ENCODE data around the gene FBXO3.
"Not testable (repeated sequence)": the region's sequence is repeated elsewhere in the genome, so short reads cannot be mapped to it uniquely, and the experiment has no call there.

Gene FBXO3

DNA sequence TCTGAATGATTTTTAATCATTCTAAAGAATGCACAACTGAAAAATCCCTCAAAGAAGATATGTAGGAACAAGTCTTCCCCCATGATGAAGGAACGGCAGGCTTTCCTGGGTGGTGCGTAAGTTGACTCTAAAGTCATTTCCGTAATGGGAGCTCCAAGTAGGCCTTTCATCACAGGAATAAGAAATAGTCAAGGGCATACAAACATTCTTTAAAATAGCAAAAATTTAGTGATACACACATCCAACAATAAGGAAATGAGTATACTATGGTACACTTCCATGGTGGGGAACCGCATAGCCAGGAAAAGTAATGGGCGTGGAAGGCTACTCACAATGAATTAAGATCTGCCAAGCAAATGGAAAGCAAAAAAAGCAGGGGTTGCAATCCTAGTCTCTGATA is 48.8 kb downstream of the FBXO3 start:
- no peak for DNase-seq

DNA sequence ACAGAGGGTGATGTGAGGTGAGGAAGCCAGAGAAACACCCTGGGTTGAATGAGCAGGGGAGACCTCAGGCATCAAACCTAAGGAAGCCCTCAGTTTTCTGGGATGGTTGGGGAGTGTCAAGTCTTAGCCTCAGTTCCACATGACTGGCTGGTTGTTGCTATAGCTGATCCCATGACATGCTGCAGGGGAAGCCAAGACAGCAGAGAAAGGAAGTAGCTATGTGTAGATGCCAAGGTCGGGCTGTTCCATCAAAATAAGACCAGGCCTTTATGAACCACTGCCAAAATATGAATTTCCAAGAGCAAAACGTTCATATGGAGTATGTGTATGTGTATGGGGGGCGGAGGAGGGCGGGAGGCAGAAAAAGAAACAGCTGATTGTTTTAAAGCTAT is 49.7 kb downstream of the FBXO3 start:
- DNase-seq = no peak

DNA sequence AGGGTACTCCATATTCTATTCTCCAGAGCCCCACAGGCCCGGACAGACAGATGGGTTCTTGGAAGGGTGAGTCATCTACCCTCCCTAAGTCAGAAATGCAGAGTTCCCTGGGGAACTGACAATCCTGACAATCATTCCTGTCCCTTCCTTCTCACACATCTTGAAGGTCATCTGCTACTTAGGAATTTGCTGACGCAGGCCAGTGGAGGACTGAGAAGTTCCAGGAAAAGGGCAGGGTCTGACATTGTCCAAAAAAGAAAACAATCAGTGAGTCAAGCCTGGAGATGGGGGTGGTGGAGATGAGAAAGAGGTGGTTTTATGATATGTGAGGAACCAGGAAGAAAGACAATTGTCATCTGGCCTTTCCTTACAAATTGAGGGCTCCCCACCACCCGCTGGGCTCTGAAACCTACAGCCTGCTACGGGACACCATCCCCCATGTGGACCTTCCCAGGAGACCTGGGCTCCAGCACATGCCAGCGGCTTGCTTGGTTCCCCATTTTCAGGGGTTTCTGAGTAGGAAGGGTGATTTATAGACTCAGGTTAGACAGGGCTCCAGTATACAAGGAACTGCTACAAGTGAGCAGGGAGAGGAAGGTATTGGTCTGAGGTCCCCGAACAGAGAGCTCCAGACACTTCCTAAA is 51.0 kb downstream of the FBXO3 start:
- peak; percentile 91 for DNase-seq

DNA sequence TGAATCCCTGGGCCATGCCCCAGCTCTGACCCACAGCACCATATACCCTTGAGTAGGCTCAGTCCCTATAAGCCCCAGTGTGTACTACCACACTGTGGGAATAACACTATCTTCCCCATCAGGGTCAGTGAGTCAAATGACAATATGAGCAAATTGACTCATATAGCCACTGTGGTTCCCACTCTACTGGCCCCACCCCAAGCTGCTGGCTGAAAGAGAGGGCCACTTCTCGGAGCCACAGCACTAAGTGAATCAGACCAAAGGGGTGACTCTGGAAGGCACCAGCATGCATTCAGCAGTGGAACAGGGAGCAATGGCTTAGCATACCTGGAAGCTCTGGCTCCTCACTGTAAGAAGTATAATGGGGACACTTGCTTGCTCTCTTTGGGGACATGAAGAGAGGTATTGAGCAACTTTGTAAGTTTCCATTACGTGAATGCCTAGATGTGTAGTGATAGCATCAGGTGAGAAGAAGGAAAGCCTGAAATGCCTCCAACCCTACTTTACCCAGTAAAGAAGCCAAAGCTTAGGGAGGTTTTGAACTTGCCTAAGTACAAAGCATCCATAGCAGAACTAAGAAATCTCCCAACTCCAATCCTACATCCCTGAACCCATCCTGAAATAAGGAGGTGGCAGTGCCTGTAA is 51.6 kb downstream of the FBXO3 start:
- DNase-seq = peak; percentile 52

DNA sequence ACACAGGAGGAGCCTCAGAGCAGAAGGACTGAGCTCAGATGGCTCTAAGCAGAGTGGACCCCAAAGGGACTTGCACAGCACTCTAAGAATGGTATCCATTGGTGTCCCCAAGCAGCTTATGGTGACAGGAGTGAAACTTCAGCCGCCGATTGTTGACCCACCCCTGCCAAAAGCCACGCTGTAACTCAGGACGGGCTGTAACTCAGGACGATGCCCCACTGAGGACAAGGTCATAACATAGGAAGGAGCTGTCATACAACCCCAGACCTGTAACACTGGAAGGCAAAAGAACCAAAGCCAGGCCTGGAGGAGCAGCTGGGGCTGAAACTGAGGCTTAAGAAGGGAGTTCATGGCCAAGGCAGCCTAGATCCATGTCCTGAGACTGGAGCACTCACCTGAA is 52.3 kb downstream of the FBXO3 start:
- DNase-seq = no peak

DNA sequence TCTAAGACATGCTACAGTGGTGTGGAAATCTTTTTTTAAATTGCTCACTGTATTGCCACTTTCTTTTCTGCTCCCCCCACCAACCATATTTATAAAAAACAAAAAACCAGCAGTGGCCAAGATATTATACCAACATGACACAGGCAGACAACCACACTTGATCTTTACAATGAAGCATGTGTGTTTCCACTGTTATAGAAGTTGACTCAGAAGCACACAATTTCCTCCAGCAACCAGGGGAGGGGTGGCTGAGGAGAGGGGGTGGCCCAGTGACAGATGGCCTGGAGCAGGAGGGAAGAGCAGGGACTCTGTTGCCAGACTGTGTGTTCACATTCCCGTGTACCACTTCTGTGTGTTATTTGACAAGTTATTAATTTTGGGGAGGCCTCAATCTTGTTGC is 52.9 kb downstream of the FBXO3 start:
- DNase-seq = peak; percentile 62

DNA sequence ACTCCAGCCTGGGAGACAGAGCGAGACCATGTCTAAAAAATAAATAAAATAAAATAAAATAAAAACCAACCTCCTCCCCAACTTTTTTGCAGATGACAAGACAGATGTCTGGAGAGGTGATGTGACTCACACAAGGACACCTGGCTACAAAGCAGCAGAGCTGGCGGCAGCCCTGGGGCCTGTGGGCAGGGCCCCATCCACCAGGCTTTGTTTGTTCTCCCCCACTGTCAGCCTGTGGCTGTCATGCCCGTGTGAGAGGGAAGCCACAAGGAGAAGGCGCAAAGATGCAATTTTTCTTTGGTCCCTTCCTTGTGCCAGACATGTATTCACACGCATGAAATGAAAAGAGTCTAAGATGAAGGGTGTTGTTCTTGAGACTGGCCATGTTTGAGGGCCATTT is 54.7 kb downstream of the FBXO3 start:
- no peak for DNase-seq

DNA sequence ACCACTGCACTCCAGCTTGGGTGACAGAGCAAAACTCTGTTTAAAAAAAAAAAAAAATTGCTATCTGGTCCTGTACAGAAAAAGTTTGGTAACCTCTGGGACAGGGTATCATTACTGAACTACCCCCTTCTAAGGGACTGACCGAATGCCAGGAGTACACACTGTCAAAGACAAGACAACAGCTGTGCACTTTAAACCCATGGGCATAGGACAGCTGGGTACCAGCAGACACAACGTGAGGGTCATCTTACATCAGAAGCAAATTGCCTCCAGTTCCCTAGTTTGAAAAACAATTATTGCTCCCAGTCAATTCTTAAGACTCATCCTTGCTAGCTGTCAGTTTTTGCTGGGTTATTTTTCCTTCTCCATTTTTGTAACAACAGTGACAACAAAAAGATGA is 55.9 kb downstream of the FBXO3 start:
- DNase-seq = no peak

DNA sequence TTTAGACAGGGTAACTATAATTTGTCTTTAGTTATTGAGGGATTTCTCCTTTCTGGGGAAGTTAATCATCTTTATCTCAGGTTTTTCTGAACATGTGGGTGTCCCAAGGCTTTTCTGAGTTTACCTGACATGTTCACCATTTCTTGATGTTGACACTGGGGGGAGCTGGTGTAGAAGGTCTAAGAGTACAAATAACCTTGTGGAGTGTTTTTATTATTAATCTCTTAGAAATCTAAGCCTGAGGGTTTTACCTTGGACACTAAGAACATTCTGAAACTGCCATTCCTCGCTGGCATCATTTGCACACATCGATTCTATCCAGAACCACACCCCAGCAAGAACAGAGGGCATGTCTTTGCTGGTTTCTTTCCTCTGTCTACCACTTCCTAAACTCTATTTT is 58.1 kb downstream of the FBXO3 start:
- no peak for DNase-seq

DNA sequence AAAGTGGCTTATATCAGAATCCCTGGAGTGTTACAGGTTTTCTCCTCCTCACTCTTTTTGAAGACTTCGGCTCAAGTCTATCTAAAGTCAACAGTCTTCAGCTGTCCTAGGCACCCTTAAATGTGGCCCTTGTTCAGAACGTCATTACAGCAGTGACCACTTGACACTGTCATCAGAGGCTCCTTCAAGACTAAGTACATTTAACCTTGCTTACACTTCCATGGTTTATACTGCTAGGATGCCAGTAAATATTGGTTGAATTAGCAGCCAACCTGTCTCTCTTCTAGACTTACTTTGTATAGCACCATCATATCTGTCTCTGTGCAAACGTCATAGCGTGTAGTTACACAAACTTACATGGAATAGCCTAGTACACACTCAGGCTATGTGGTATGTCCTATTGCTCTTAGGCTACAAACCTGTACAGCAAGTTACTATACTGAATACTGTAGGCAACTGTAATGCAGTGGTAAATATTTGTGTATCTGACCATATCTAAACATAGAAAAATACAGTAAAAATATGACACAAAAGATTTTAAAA is 60.4 kb downstream of the FBXO3 start:
- DNase-seq = no peak

DNA sequence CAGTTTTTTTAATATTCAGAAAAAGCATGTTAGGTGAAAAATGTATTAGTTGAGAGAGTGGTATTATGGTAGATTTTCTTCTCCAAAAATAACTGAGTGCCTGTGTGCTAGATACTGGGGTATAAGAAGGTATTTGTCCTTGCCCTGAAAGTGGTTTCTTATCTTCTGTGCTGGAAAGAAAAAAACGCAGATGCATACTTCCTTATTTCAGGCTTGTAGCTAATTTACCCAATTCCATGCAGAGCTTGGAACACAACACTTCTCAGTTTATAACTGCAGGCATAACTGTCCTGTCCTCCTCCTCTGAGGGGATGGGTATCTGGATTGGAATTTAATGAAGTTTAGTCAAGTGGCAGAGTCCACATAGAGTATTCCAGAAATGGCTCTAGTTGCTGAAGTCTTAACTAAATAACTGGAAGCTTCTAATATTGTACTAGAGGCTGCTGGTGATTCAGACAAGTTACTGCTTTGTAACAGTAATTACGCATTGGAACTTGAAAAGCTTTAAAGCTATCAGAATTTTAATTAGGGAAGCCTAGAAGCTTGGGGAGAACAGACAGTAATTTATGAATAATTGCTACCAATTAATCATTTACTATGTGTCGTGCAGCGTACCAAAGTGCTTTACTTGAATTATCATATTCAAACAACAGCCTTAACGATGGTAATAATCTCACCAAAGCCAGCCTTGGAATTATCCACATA is 61.0 kb downstream of the FBXO3 start:
- no peak for DNase-seq

DNA sequence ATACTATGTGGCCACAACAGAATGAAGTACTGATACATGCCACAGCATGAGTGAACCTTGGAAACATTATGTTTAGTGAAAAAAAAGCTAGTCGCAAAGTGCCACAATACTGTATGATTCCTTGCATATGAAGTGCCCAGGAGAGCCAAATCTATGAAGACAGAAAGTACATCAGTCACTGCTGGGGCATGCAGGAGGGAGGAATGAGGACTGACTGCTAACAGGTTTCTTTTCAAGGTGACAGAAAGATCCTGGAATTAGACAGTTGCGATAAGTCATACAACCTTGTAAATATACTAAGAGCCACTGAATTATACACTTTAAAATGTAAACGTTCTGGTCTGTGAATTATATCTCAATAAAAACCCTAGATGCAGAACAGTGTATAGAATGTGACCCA is 61.9 kb downstream of the FBXO3 start:
- no peak for DNase-seq

DNA sequence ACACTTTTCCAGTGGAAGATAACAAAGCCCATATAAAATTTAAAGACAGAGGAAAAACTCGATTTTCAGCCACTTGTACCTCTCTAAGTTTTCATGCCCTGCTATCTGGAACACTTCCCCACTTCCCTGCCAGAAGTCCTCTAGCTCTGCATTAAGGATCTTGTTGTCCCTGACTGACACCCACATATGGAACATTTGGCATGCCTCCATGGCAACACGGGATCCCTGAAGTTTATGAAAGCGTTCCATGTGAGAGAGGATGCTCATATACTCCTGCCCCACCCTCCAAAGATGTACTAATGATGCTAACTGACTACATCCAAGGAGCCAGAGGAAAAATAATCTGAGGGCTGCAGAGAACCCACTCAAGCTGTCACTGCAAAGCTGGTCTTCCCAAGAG is 64.9 kb downstream of the FBXO3 start:
- DNase-seq = no peak

DNA sequence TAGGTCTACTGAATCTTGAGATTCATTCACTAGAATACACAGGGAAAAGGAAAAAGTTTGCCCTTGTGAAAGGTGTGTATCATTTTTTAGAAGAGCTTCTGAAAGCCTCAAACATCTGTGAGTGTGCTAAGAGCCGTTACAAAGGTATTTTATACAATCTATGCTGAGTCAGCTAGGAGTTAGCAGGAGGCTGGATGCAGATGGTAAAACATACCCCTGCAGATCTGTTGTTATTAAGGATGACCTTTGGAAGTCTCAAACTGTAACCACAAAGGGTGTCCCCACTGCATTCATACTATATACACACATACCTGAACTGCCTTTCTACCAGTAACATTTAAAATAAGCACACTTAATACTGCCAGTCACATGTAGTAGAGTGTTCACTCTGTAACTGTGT is 65.3 kb downstream of the FBXO3 start:
- DNase-seq = no peak

DNA sequence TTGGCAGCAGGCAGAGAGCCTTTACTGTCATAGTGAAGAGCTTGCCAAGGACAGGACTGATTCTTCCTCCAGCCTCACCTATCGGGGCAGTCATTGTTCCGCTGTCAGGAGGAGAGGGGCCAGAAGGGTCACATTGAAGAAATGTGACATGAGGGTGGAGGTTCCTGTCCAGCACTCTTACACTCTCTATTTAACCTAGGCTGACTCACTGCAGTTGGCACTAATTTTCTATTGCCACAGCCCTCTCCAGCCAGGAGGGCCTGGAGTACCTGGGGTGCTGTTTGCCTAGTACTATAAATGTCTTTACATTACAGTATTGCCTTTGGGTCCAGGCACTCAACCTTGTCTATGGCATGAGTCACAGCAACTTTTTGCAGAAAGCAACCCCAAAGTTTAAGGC is 66.5 kb downstream of the FBXO3 start:
- not testable (repeated sequence) for DNase-seq

DNA sequence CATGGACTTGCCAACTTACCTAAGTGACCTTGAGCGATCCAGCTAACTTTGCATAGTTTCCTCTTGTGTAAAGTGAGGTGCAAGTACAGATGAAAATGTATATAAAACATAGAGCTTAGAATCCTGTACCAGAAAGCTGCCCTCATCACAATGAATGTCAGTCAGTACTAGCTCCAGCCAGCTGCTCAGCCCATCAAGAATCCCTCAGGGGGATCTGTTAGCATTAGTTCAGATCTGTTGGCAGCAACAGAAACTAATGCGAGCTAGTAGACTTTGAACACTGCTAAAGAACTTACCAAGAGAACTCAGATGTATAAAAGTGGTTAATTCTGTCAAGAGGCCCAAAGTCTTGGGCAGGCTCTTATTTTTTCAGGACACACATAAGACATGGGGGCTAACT is 67.4 kb downstream of the FBXO3 start:
- DNase-seq = no peak

DNA sequence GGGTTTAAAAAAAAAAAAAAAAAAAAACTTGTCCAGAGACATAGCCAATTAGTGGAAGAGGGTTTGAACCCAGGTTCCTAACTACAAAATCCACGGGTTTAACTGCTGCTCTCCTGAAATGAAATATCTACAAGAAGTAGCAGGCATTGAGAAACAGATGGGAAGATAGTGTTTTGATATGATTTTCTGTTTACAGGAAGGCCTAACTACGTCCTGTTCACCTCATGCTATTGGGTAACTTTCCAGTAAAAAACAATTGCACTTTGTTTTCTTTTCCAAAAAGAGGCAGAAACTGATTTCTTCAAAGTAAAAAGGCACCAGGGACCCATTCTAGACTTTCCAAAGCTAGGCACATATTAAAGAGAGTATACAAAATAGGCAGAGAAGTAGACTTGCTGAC is 67.8 kb downstream of the FBXO3 start:
- no peak for DNase-seq

DNA sequence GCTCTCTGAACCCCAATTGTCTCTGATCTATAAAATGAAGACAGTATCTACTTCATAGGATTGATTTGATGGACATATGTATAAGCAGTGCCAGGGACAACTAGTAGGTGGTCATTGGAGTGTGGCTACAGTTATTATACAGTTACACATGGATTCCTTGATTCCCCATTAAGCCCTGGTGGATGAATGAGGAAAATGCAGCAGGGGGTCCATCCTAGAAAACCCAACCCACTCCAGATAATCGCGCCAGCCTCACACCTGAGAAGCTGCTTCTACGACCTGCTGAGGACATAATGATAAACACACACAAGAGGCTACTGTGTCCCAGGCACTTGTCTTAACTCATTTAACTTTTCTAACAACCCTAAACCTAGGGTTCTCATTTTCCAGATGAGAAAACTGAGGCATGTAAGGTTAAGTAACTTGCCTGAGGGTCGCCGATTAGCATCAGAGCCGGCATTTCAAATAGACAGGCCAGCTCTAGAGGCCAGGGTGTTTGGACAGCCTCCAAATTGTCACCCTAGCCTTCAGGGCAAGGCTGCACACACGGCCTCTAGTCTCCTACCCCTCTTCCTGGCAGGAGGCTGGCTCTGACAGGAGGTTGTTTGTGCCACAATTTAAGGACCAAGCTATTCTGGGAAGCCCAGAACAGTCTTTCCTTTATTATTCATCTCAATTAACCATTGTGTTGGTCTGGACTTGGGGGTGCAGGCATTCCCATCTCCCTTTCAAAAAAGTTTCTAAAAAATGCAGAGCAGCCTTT is 69.9 kb downstream of the FBXO3 start:
- DNase-seq = no peak

DNA sequence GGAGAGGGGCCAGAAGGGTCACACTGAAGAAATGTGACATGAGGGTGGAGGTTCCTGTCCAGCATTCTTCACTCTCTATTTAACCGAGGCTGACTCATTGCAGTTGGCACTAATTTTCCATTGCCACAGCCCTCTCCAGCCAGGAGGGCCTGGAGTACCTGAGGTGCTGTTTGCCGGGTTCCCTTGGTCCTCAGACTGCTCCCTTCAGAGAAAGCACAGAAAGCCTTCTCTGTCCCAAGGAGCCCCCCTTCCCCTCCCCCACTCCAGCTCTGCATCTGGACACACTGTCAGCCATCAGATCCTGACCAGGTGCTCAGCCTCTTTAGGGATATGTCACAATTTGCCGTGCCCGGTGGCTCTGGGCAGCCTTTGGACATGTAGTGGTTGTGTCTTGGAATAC is 70.5 kb downstream of the FBXO3 start:
- no peak for DNase-seq

DNA sequence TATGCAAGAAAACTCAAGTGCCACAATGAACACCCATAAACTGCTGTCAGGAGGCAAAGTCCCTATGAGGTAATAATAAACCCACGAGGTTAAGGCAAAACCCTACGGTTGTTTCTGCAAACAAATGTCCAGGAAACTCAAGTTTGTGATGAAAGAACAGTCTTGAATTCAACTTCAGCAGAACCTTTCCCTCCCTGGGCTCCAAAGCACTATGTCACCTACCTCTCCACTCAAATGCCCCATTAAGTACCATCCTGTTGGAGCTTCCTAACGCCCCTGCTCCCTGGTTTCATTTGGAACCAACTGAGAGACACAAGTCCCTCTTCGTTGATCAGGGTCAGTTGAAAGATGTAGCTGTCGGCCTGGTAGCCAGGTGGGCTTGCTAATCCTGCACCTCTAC is 71.1 kb downstream of the FBXO3 start:
- no peak for DNase-seq

DNA sequence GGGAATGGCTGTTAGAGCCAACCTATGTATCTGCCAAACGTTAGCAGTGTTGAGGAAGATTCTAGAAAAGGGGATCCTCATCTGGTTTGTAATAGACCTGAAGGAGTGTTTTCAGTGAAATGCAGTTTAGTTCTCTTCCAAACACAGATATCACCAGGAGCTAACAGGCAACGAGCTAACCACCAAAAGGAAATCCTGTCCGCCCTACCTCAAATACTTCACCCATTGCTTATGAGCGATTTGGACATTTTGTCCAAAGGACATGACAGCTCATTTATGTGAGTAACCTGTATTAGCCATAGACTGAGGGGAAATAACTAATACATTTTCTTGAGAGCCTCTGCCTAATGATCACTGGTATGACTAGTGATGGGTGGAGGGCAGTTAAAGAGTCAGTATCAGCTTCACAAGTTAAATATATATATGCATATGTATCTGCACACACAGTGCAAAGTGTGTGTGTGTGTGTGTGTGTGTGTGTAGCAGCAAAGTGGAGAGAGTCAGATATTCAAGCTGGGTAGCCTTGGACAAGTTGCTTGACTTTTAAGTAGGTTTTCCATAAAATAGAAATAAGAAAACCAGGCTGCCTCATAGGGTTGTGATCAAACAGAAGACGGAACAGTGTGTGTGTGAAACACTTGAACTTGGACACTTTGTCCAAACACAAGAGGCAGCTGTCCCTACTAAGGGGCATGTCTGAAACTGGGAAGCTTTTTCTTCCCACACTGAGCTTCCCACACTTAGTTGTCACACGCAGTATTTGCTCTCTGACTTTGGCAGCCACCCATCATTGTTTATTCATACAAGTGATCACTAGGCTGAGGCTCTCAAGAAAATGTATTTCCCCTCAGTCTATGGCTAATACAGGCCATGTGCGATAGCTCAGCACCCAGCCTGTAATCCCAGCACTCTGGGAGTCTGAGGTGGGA is 72.8 kb downstream of the FBXO3 start:
- peak; percentile 42 for DNase-seq
